Endothelial cell of umbilical vein (primary cell): ENCODE measurements around the gene EVC. TPM values are rescaled to one million over a fixed set of nuclear protein-coding genes. Genes with fewer than 3 reads are reported as not detected.
"Not testable (repeated sequence)": the region's sequence is repeated elsewhere in the genome, so short reads cannot be mapped to it uniquely, and the experiment has no call there.

Source experiments
- BruUV-seq: library from RNA; stranded (reverse); fragments of 400-500 nt; replicated peaks from 2 replicates; lab custom pipeline; 2021; lab: Mats Ljungman, UMichigan
- CTCF ChIA-PET: fragments of 300-600, 350-600 bp; sonication (Branson Sonifier 250); formaldehyde crosslinking; loops from one replicate; lab custom pipeline; 2021; ENCODE audit warnings: antibody characterized with exemption, inconsistent platforms; lab: Charles Lee
- POLR2A ChIA-PET: fragments of 300-600, 350-600 bp; sonication (Branson Sonifier 250); formaldehyde crosslinking; loops from one replicate; lab custom pipeline; 2021; ENCODE audit warnings: antibody characterized with exemption, inconsistent platforms; lab: Charles Lee
- DNase-seq: peaks from one replicate; pipeline ENCODE4 v3.0.0-alpha.2; 2011; ENCODE audit warnings: low read depth, low spot score
- FAIRE-seq: peaks from 2 replicates; lab custom pipeline; 2011; peaks lifted over from hg19 to GRCh38; lab: Jason Lieb, UNC
- H2AFZ ChIP-seq: 2 replicates; pipeline ENCODE4 v1.6.0; 2012; ENCODE audit warnings: low read depth, low read length, control low read depth, inconsistent platforms
- H3K27ac ChIP-seq: 2 replicates; pipeline ENCODE4 v1.5.1; 2011; ENCODE audit warnings: low read depth, mild to moderate bottlenecking, control low read depth, low read length, moderate library complexity; ENCODE audit not compliant: insufficient read depth
- H3K27me3 ChIP-seq, 2 experiments: 2 replicates each; pipeline versions ENCODE4 v1.6.0 to v1.6.1; 2011; ENCODE audit warnings: low read length in 2 of 2, mixed read lengths in 1 of 2; ENCODE audit not compliant: control insufficient read depth in 2 of 2, insufficient read depth in 2 of 2
- H3K36me3 ChIP-seq, 2 experiments: 2 replicates in 1 of 2; 3 replicates in 1 of 2; pipeline ENCODE4 v1.5.1; 2011; ENCODE audit warnings: low read length in 2 of 2, mild to moderate bottlenecking in 1 of 2, moderate library complexity in 1 of 2; ENCODE audit not compliant: control insufficient read depth in 2 of 2, insufficient read depth in 2 of 2; ENCODE audit errors: extremely low read depth in 1 of 2
- H3K4me1 ChIP-seq: 3 replicates; pipeline ENCODE4 v1.5.1; 2011; ENCODE audit warnings: mild to moderate bottlenecking, low read length; ENCODE audit not compliant: control insufficient read depth, insufficient read depth; ENCODE audit errors: extremely low read depth
- H3K4me2 ChIP-seq: 2 replicates; pipeline ENCODE4 v1.6.1; 2011; ENCODE audit warnings: low read length, control low read depth, mixed read lengths; ENCODE audit not compliant: insufficient read depth
- H3K4me3 ChIP-seq, 3 experiments: fragments of 200-600 bp in 1 of 3; sonication (generic), shearing (Covaris generic) in 1 of 3; replicated peaks in 1 of 3; 2 replicates each; pipeline ENCODE4 v1.5.1; 2011 to 2016; ENCODE audit warnings: control low read depth in 3 of 3, low read length in 3 of 3, mild to moderate bottlenecking in 2 of 3, inconsistent platforms in 1 of 3, low read depth in 1 of 3, moderate library complexity in 1 of 3; ENCODE audit not compliant: insufficient read depth in 1 of 3
- H3K79me2 ChIP-seq: 2 replicates; pipeline ENCODE4 v1.6.0; 2012; ENCODE audit warnings: low read length, inconsistent platforms; ENCODE audit not compliant: control insufficient read depth, insufficient read depth
- H3K9ac ChIP-seq: replicated peaks from 2 replicates; pipeline ENCODE3; 2011; ENCODE audit warnings: low read length, control low read depth; ENCODE audit not compliant: insufficient read depth; ENCODE audit errors: extremely low read depth
- H3K9me1 ChIP-seq: replicated peaks from 3 replicates; pipeline ENCODE4 v1.6.0; 2011; ENCODE audit warnings: mild to moderate bottlenecking, low read length; ENCODE audit not compliant: control insufficient read depth, insufficient read depth; ENCODE audit errors: extremely low read depth
- H3K9me3 ChIP-seq: replicated peaks from 2 replicates; pipeline ENCODE4 v1.5.1; 2012; ENCODE audit warnings: low read length, inconsistent platforms; ENCODE audit not compliant: control insufficient read depth, insufficient read depth
- H4K20me1 ChIP-seq: replicated peaks from 2 replicates; pipeline ENCODE3; 2011; ENCODE audit warnings: mild to moderate bottlenecking, low read length; ENCODE audit not compliant: control insufficient read depth, insufficient read depth; ENCODE audit errors: extremely low read depth
- CTCF ChIP-seq, 2 donors: IDR thresholded peaks; 1 replicate in 1 of 2; 2 replicates in 1 of 2; pipeline ENCODE4 v1.5.1; 2011; ENCODE audit warnings: low read length in 2 of 2, mild to moderate bottlenecking in 2 of 2, moderate library complexity in 2 of 2, control low read depth in 1 of 2, inconsistent platforms in 1 of 2, low read depth in 1 of 2; ENCODE audit not compliant: insufficient read depth in 1 of 2; ENCODE audit errors: extremely low read depth in 1 of 2
- EZH2 ChIP-seq: IDR thresholded peaks from 2 replicates; pipeline ENCODE4 v1.6.1; 2012; ENCODE audit warnings: borderline replicate concordance, low read depth, mild to moderate bottlenecking, moderate library complexity, low read length, inconsistent platforms; ENCODE audit not compliant: severe bottlenecking
- MAX ChIP-seq: IDR thresholded peaks from 2 replicates; pipeline ENCODE4 v1.6.1; 2011; ENCODE audit not compliant: insufficient read depth, insufficient read length
- MYC ChIP-seq: IDR thresholded peaks from one replicate; pipeline ENCODE4 v1.6.1; 2011; ENCODE audit warnings: mild to moderate bottlenecking, low read depth, low read length
- POLR2AphosphoS5 ChIP-seq: IDR thresholded peaks from 2 replicates; pipeline ENCODE4 v1.6.1; 2012; ENCODE audit warnings: low read depth, mild to moderate bottlenecking, control low read depth, low read length, moderate library complexity; ENCODE audit not compliant: insufficient read depth
- dilution Hi-C: fragments of 300-500 bp; cut with MboI; formaldehyde crosslinking; loops from one replicate; pipeline ENCODE4 v1.15.0; 2019; ENCODE audit warnings: low sequenced_read_pairs; ENCODE audit not compliant: extremely low pct_ligation_motif_present
- intact Hi-C: fragments of 100-400 bp; cut with micrococcal nuclease; formaldehyde crosslinking; loops from one replicate; pipeline ENCODE4 v1.10.0; 2022
- polyA plus RNA-seq, 4 experiments: library from polyadenylated mRNA; depleted of rRNA in 3 of 4; stranded (reverse) in 3 of 4; unstranded in 1 of 4; fragments of >200 nt; gene quantifications; 2 replicates each; pipeline versions ENCODE4 v1.2.1 to v1.2.3, GENCODE V29; 2011 to 2012; ENCODE audit warnings: missing spikeins in 1 of 4
- total RNA-seq: library from RNA; stranded (reverse); gene quantifications from 2 replicates; pipeline ENCODE4 v1.2.3, GENCODE V29; 2021

The EVC gene
- total and polyA plus RNA-seq, 2 donors (not counting 3 experiments of a cell fraction or from before 2014, with no cell fraction given): 6.3 to 31.6 TPM

- FAIRE-seq: no peak
- Histone ChIP-seq H3K36me3 (peaks cover 0 to 43% of the 10 kb centered on the region in 2 experiments), H3K27me3 (no peaks in the 10 kb centered on the region), H4K20me1 (no peaks in the 10 kb centered on the region), H3K9me1 (no peaks in the 10 kb centered on the region), H3K4me2 (no peak overlapping the region), H3K9ac (no peak overlapping the region), H3K9me3 (no peaks in the 10 kb centered on the region), H3K4me1 (no peaks in the 10 kb centered on the region), H3K27ac (no peak overlapping the region), H2AFZ (no peak overlapping the region), H3K79me2 (no peaks in the 10 kb centered on the region), H3K4me3 (no peak overlapping the region)
- POLR2A ChIA-PET: no interaction called here
- intact Hi-C loops (loop anchor here (5.0 kb wide), 1 partner anchor 409 kb away; no protein-coding TSS in a partner anchor), dilution Hi-C loops (no loop called here)
- CTCF ChIA-PET: no interaction called here
- BruUV-seq: no TSS peak
- TF ChIP-seq POLR2AphosphoS5: no peak
- no peak for TF ChIP-seq EZH2
- no peak for TF ChIP-seq MAX
- no peak for TF ChIP-seq MYC
- TF ChIP-seq CTCF (IDR thresholded peaks at IDR 0.05; ENCODE audit: extremely low read depth in 1 of 2, insufficient read depth in 1 of 2, low read depth in 1 of 2, low read length in 2 of 2): no peak
- DNase-seq: no peak
These were observed 99.9 kb downstream of the EVC start for GRCh38 chr4:5810770-5811430.

GRCh38 chr4:5812057-5812456, 101.1 kb downstream of the EVC start:
- H3K79me2 ChIP-seq, H3K9ac ChIP-seq, BruUV-seq, H3K4me1 ChIP-seq, FAIRE-seq, H3K9me3 ChIP-seq, DNase-seq, H4K20me1 ChIP-seq, H2AFZ ChIP-seq, H3K27ac ChIP-seq, POLR2A ChIA-PET, H3K4me2 ChIP-seq, dilution Hi-C loops, H3K27me3 ChIP-seq, H3K4me3 ChIP-seq, H3K9me1 ChIP-seq: not testable (repeated sequence)
- H3K36me3 ChIP-seq: peaks cover 0 to 46% of the 10 kb centered on the region in 2 experiments
- intact Hi-C loops: loop anchor here (2.0 to 5.0 kb wide), 2 partner anchors 410 to 817 kb away; no protein-coding TSS in a partner anchor
- CTCF ChIA-PET: interaction anchor here (1.4 to 1.8 kb wide), 3 partner anchors 15 to 761 kb away, joined by 6 to 15 read pairs (median 7); partner anchors contain the start of gene STK32B
